ENCODE measurements around the gene ERICH2.

The ERICH2 gene

DNA sequence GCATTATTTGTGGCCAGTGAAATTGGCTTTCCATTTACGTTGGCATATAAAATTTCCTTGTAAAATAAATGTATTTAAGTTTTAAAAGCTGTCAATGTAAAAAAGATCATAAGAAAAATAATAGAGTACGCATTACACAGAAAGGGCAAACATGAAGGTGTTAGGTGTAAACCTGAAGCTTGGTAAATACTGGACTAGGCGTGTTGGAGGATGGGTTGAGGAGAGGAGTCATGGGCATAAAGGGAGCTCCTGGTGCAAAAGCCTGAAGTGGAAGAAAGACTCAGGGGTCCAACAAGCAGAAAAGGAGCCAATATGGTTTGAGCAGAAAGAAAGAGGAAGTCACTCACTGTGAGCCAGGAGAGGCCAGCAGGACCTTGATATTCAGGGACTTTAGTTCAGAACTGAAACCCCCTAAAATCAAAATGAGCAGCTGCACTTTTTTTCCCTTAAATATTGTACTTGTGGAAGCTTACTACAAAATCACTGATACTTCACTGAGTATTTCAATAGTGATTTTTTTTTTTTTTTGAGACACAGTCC lies 30.6 kb upstream of the ERICH2 start:
- TF ChIP-seq TCF12 (IDR thresholded peaks at IDR 0.05; ENCODE audit: low read depth): no peak
- TF ChIP-seq RAD21 (IDR thresholded peaks at IDR 0.05; ENCODE audit: low read depth): no peak
- TF ChIP-seq TEAD4 (IDR thresholded peaks at IDR 0.05): no peak
- no peak for TF ChIP-seq CREB1 (IDR thresholded peaks at IDR 0.05; ENCODE audit: low read depth)
- TF ChIP-seq EGR1 (IDR thresholded peaks at IDR 0.05): no peak
- TF ChIP-seq EP300 (IDR thresholded peaks at IDR 0.05; ENCODE audit: borderline replicate concordance): no peak
- TF ChIP-seq NFIC (IDR thresholded peaks at IDR 0.05): no peak
- TF ChIP-seq, protein P1, sequence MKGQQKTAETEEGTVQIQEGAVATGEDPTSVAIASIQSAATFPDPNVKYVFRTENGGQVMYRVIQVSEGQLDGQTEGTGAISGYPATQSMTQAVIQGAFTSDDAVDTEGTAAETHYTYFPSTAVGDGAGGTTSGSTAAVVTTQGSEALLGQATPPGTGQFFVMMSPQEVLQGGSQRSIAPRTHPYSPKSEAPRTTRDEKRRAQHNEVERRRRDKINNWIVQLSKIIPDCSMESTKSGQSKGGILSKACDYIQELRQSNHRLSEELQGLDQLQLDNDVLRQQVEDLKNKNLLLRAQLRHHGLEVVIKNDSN (IDR thresholded peaks at IDR 0.05): no peak
- no peak for TF ChIP-seq CEBPB (IDR thresholded peaks at IDR 0.05)
- TF ChIP-seq TAF1 (IDR thresholded peaks at IDR 0.05; ENCODE audit: low read depth): no peak
- TF ChIP-seq, protein P2, sequence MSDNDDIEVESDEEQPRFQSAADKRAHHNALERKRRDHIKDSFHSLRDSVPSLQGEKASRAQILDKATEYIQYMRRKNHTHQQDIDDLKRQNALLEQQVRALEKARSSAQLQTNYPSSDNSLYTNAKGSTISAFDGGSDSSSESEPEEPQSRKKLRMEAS (IDR thresholded peaks at IDR 0.05): no peak
- TF ChIP-seq, protein P3, sequence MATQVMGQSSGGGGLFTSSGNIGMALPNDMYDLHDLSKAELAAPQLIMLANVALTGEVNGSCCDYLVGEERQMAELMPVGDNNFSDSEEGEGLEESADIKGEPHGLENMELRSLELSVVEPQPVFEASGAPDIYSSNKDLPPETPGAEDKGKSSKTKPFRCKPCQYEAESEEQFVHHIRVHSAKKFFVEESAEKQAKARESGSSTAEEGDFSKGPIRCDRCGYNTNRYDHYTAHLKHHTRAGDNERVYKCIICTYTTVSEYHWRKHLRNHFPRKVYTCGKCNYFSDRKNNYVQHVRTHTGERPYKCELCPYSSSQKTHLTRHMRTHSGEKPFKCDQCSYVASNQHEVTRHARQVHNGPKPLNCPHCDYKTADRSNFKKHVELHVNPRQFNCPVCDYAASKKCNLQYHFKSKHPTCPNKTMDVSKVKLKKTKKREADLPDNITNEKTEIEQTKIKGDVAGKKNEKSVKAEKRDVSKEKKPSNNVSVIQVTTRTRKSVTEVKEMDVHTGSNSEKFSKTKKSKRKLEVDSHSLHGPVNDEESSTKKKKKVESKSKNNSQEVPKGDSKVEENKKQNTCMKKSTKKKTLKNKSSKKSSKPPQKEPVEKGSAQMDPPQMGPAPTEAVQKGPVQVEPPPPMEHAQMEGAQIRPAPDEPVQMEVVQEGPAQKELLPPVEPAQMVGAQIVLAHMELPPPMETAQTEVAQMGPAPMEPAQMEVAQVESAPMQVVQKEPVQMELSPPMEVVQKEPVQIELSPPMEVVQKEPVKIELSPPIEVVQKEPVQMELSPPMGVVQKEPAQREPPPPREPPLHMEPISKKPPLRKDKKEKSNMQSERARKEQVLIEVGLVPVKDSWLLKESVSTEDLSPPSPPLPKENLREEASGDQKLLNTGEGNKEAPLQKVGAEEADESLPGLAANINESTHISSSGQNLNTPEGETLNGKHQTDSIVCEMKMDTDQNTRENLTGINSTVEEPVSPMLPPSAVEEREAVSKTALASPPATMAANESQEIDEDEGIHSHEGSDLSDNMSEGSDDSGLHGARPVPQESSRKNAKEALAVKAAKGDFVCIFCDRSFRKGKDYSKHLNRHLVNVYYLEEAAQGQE (IDR thresholded peaks at IDR 0.05; ENCODE audit: low read depth): no peak
- no peak for TF ChIP-seq ZBTB7A (IDR thresholded peaks at IDR 0.05; ENCODE audit: low read depth)
- TF ChIP-seq YY1 (IDR thresholded peaks at IDR 0.05; ENCODE audit: low read depth): no peak
- TF ChIP-seq FOXM1 (IDR thresholded peaks at IDR 0.05; ENCODE audit: borderline replicate concordance, low read depth): no peak

DNA sequence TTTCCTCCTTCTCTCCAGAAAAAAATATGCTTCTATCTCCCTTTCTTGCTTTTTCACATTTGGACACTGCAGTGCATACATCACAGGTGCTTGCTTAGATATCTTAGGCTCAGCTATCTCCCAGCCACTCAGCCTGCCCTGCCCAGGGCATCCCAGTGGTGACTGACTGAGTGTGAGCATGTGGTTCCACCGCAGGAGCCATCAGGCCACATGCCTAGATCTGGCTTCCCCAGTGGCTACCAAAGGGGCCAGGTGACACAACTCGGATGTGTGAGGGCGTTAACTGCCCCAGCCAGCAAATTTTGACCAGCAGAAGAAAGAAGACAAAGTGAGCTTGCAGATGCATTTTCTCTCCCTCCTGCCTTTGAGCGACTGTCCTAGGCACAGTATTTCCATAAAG lies 29.5 kb upstream of the ERICH2 start:
- TF ChIP-seq ZBTB7A (IDR thresholded peaks at IDR 0.05; ENCODE audit: low read depth): no peak
- TF ChIP-seq, protein P2 (IDR thresholded peaks at IDR 0.05): 0 out of 2 replicates have a peak, but pooled peaks have one; percentile 14

DNA sequence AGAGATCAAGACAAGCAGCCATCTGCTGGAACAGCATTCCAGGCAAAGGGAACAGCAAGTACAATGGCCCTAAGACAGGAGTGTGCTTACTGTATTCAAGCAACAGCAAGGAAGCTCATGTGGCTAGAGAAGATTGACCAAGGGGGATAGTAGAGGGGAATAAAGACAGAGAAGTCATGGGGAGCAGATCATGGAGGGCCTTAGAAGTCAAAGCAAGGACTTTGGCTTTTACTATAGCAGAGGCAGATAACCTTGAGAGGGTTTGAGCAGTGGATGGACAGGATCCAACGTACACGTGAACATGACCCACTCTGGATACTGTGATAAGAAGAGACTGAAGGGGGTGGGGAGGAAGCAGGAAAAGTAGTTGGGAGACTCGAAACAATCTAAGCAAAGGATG lies 28.2 kb upstream of the ERICH2 start:
- no peak for TF ChIP-seq CEBPB (IDR thresholded peaks at IDR 0.05)
- no peak for TF ChIP-seq EGR1 (IDR thresholded peaks at IDR 0.05)
- no peak for TF ChIP-seq CREB1 (IDR thresholded peaks at IDR 0.05; ENCODE audit: low read depth)
- TF ChIP-seq, protein P1 (IDR thresholded peaks at IDR 0.05): no peak
- no peak for TF ChIP-seq ZBTB7A (IDR thresholded peaks at IDR 0.05; ENCODE audit: low read depth)
- no peak for TF ChIP-seq RAD21 (IDR thresholded peaks at IDR 0.05; ENCODE audit: low read depth)
- TF ChIP-seq TAF1 (IDR thresholded peaks at IDR 0.05; ENCODE audit: low read depth): no peak
- no peak for TF ChIP-seq FOXM1 (IDR thresholded peaks at IDR 0.05; ENCODE audit: borderline replicate concordance, low read depth)
- no peak for TF ChIP-seq EP300 (IDR thresholded peaks at IDR 0.05; ENCODE audit: borderline replicate concordance)
- no peak for TF ChIP-seq NFIC (IDR thresholded peaks at IDR 0.05)
- no peak for TF ChIP-seq YY1 (IDR thresholded peaks at IDR 0.05; ENCODE audit: low read depth)
- TF ChIP-seq TCF12 (IDR thresholded peaks at IDR 0.05; ENCODE audit: low read depth): no peak
- TF ChIP-seq, protein P3 (IDR thresholded peaks at IDR 0.05; ENCODE audit: low read depth): no peak
- TF ChIP-seq, protein P2 (IDR thresholded peaks at IDR 0.05): no peak
- no peak for TF ChIP-seq TEAD4 (IDR thresholded peaks at IDR 0.05)

DNA sequence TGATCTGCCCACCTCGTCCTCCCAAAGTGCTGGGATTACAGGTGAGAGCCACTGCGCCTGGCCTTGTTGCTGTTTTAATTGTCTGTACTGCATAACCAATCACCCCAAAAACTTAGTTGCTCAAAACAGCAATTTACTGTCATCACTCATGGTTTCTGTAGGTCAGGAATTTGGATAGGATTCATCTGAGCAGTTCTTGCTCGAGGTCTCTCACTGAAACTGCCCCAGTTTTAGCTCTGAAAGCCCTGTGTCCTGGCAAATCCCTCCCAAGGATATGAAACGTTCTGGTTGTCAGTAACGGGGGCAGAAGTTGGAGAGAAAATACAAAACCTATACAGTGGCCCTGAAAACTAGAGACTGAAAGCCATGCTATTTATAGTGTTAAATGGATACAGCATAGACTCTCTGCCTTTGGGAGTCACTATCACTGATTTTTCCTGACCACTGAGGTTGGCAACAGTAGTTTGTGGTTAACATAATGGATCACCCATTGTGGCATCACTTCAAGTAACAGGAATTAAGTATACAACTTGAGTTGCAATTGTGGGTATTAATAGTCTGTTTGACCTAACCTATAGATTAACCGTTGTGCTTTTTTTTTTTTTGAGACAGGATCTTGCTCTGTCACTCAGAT lies 27.2 kb upstream of the ERICH2 start:
- TF ChIP-seq FOXM1 (IDR thresholded peaks at IDR 0.05; ENCODE audit: borderline replicate concordance, low read depth) (no peak), TEAD4 (IDR thresholded peaks at IDR 0.05) (no peak), EGR1 (IDR thresholded peaks at IDR 0.05) (no peak), ZBTB7A (IDR thresholded peaks at IDR 0.05; ENCODE audit: low read depth) (no peak), EP300 (IDR thresholded peaks at IDR 0.05; ENCODE audit: borderline replicate concordance) (no peak), YY1 (IDR thresholded peaks at IDR 0.05; ENCODE audit: low read depth) (no peak), NFIC (IDR thresholded peaks at IDR 0.05) (no peak), CREB1 (IDR thresholded peaks at IDR 0.05; ENCODE audit: low read depth) (no peak), TAF1 (IDR thresholded peaks at IDR 0.05; ENCODE audit: low read depth) (no peak), TCF12 (IDR thresholded peaks at IDR 0.05; ENCODE audit: low read depth) (no peak), CEBPB (IDR thresholded peaks at IDR 0.05) (no peak), RAD21 (IDR thresholded peaks at IDR 0.05; ENCODE audit: low read depth) (no peak)
- TF ChIP-seq, protein P1 (IDR thresholded peaks at IDR 0.05): no peak
- TF ChIP-seq, protein P2 (IDR thresholded peaks at IDR 0.05): no peak
- TF ChIP-seq, protein P3 (IDR thresholded peaks at IDR 0.05; ENCODE audit: low read depth): no peak
